ENCODE data around the gene USPL1. TPM values are rescaled to one million over a fixed set of nuclear protein-coding genes. Genes with fewer than 3 reads are reported as not detected.

Gene USPL1
- total and polyA plus RNA-seq, 2 of the 13 experiments (the other 11 are each of a cell fraction or from before 2014, with no cell fraction given), result 13.7 to 15.9 TPM

- Histone ChIP-seq H3K27me3 (ENCODE audit: control insufficient read depth in 1 of 2, insufficient read depth in 2 of 2, low read length in 2 of 2) (no peaks in the 10 kb centered on the region), H3K4me3 (replicated peaks in 1 of 3; ENCODE audit: insufficient read depth in 1 of 3, low read depth in 2 of 3, low read length in 3 of 3) (no peak overlapping the region), H2AFZ (ENCODE audit: low read length) (no peak overlapping the region), H3K4me2 (ENCODE audit: low read depth, low read length) (no peak overlapping the region), H4K20me1 (ENCODE audit: insufficient read depth, low read length) (no peaks in the 10 kb centered on the region), H3K36me3 (replicated peaks in 1 of 2; ENCODE audit: control insufficient read depth in 1 of 2, insufficient read depth in 2 of 2, low read length in 2 of 2) (no peaks in the 10 kb centered on the region), H3K4me1 (ENCODE audit: insufficient read depth, low read length) (no peaks in the 10 kb centered on the region), H3K9ac (ENCODE audit: insufficient read depth, low read depth, low read length) (no peak overlapping the region), H3K27ac (ENCODE audit: extremely low read length, insufficient read depth, low read length) (no peak overlapping the region), H3K9me3 (ENCODE audit: low read length) (no peaks in the 10 kb centered on the region), H3K79me2 (ENCODE audit: insufficient read depth, low read length) (no peaks in the 10 kb centered on the region)
- ChIA-PET CTCF (ENCODE audit: low intra/inter-chr PET ratio, low total read pairs) (no interaction called here), POLR2A (no interaction called here)
- no peak for FAIRE-seq
- ATAC-seq, result no peak
- intact Hi-C loops (cut with micrococcal nuclease; ENCODE audit: unreplicated experiment) (loop anchor here (10.0 kb wide), 1 partner anchor 442 kb away; no protein-coding TSS in a partner anchor), in situ Hi-C loops (cut with HindIII; ENCODE audit: extremely low pct_ligation_motif_present, low pct_unique_long_range_greater_than_20kb) (no loop called here)
- WGBS (ENCODE audit: low lambda C conversion rate), result 20% methylated on average over 7 of the region's 7 CpGs
- no TSS peak for BruUV-seq (replicated peaks)
- peak; percentile 1 for DNase-seq (ENCODE audit: low spot score)
- no peak for TF ChIP-seq ZNF101 (CRISPR knock-in tag; IDR thresholded peaks at IDR 0.05; ENCODE audit: borderline replicate concordance, low read depth)
- TF ChIP-seq ZNF569 (CRISPR knock-in tag; IDR thresholded peaks at IDR 0.05; ENCODE audit: borderline replicate concordance), result no peak
- TF ChIP-seq ZBTB33 (CRISPR knock-in tag; IDR thresholded peaks at IDR 0.05), result no peak
- TF ChIP-seq NR2F6 (IDR thresholded peaks at IDR 0.05), result no peak
- TF ChIP-seq NR2F6 (CRISPR knock-in tag; IDR thresholded peaks at IDR 0.05), result no peak
- no peak for TF ChIP-seq POGK (CRISPR knock-in tag; conservative IDR thresholded peaks at IDR 0.05)
- no peak for TF ChIP-seq ZMAT5 (CRISPR knock-in tag; IDR thresholded peaks at IDR 0.05; ENCODE audit: borderline replicate concordance, low read depth)
- TF ChIP-seq ZNF558 (CRISPR knock-in tag; IDR thresholded peaks at IDR 0.05; ENCODE audit: borderline replicate concordance), result no peak
- no peak for TF ChIP-seq REST (IDR thresholded peaks at IDR 0.05; ENCODE audit: borderline replicate concordance in 1 of 2, low read depth in 1 of 2, low read length in 2 of 2)
- no peak for TF ChIP-seq ZNF44 (CRISPR knock-in tag; IDR thresholded peaks at IDR 0.05)
- no peak for TF ChIP-seq ZNF30 (CRISPR knock-in tag; IDR thresholded peaks at IDR 0.05)
- TF ChIP-seq DNMT1 (CRISPR knock-in tag; IDR thresholded peaks at IDR 0.05), result no peak
- no peak for TF ChIP-seq MAX (IDR thresholded peaks at IDR 0.05)
- no peak for TF ChIP-seq TBX2 (CRISPR knock-in tag; IDR thresholded peaks at IDR 0.05; ENCODE audit: borderline replicate concordance)
- no peak for TF ChIP-seq ZBTB42 (CRISPR knock-in tag; IDR thresholded peaks at IDR 0.05)
- no peak for TF ChIP-seq POLR2AphosphoS5 (IDR thresholded peaks at IDR 0.05; ENCODE audit: low read depth, low read length)
These were observed 41.2 kb upstream of the USPL1 start for GRCh38 chr13:30576528-30576927.
